Brain microvascular endothelial cell (primary cell): ENCODE data around the gene GPR141.

Experiments
- DNase-seq: peaks from one replicate; pipeline ENCODE4 v3.0.0-alpha.2; 2020
- H3K27ac ChIP-seq: fragments of 250-450 bp; sonication (Bioruptor Pico); 2 replicates; pipeline ENCODE4 v1.5.1; 2020; ENCODE audit warnings: mild to moderate bottlenecking, moderate library complexity
- H3K27me3 ChIP-seq: fragments of 250-450 bp; sonication (Bioruptor Pico); replicated peaks from 2 replicates; pipeline ENCODE4 v1.5.1; 2020; ENCODE audit warnings: mild to moderate bottlenecking
- H3K36me3 ChIP-seq: fragments of 250-450 bp; sonication (Bioruptor Pico); replicated peaks from 2 replicates; pipeline ENCODE4 v1.5.1; 2020; ENCODE audit warnings: mild to moderate bottlenecking
- H3K4me3 ChIP-seq: 2 replicates; pipeline ENCODE4 v1.5.1; 2011; ENCODE audit warnings: low read depth, mild to moderate bottlenecking, control low read depth, low read length, moderate library complexity
- CTCF ChIP-seq: IDR thresholded peaks from 2 replicates; pipeline ENCODE4 v1.5.1; 2011; ENCODE audit warnings: low read depth, mild to moderate bottlenecking, moderate library complexity, low read length, control low read depth, inconsistent platforms; ENCODE audit errors: missing control alignments
- in situ Hi-C: cut with HindIII; loops from 2 replicates; pipeline ENCODE4 v1.10.0; 2017; ENCODE audit warnings: low sequenced_read_pairs, low pct_ligation_motif_present

GPR141 gene

GRCh38 chr7:37674531-37674930, 9.0 kb upstream of the GPR141 start:
- Histone ChIP-seq H3K27me3 (no peaks in the 10 kb centered on the region), H3K36me3 (no peaks in the 10 kb centered on the region), H3K27ac (no peak overlapping the region), H3K4me3 (no peak overlapping the region)
- in situ Hi-C loops: no loop called here
- TF ChIP-seq CTCF: no peak
- DNase-seq: no peak

DNA sequence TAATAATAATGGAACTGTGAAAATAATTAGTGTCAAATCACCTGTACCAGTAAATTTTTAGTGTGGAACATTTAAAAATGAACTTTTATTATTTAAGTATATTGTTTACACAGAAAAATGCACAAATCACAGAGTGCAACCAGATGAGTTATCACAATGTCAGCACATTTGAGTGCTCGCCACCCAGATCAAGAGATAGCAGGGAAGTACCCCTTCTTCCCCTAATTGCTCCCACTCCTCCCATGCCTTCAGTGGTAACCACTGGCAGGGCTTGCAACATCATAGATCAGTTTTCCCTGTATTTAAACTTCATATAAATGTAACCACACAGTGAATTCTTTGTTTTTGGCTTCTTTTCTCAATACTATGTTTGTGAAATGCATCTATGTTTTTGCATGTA, 7.8 kb upstream of the GPR141 start:
- no peak for DNase-seq
- no peak for TF ChIP-seq CTCF
- H3K36me3 ChIP-seq: no peaks in the 10 kb centered on the region
- in situ Hi-C loops: no loop called here
- no peak overlapping the region for H3K27ac ChIP-seq
- H3K27me3 ChIP-seq: no peaks in the 10 kb centered on the region
- no peak overlapping the region for H3K4me3 ChIP-seq

DNA sequence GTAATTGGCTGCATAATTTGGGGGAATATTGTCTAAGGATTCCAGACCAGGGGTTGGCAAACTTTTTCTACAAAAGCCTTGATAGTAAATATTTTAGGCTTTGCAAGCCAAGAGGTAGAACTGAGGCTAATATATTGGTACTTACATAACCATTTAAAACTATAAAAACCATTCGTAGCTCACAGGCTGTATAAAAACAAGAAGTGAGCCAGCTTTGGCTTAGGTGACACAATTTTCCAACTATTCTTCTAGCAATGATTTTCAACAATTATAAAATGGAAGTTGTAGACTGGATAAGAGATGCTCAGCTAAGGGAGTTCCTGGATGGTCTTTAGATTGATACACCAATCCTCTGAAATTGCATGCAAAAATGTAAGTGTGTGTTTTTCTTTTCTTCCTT, 1.4 kb downstream of the GPR141 start:
- Histone ChIP-seq H3K36me3 (no peaks in the 10 kb centered on the region), H3K27ac (no peak overlapping the region), H3K4me3 (no peak overlapping the region), H3K27me3 (no peaks in the 10 kb centered on the region)
- TF ChIP-seq CTCF: no peak
- no peak for DNase-seq
- in situ Hi-C loops: no loop called here

DNA sequence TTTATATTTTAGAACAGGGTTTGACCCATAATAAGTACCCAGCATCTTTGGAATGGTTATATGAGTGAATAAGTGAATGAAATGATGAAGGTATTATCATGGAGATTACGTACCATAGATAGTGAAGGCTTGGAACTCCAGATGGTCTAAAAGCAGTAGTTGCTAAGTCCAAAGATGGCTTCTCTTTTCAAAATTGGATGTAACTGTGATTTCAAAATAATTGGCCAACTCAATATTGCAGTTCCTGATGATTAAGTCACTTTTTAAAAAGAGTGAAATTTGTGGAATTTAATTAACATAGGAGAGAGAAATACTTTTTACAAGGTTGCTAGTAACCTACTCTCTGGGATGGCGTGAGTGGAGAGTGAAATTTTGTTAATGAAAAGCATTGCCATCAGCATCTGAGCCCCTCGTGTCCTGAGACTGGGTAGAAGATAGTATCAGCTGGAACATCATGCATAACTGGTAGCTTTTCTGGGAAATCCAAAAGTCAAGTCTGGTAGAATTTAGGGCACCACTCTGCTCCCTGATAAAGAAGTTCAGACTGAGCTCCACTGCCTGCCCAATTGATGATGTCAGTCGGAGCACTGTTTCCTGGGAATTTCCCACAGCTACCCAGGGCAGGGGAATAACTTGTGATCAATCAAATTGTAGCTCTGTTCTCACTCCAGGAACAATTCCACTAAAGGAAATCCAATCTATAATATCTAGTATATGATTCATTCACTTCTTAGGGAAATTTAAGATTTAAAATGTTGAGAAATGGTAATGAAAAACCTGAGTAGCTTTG, 3.2 kb downstream of the GPR141 start:
- no peak for TF ChIP-seq CTCF
- Histone ChIP-seq H3K27me3 (no peaks in the 10 kb centered on the region), H3K27ac (no peak overlapping the region), H3K36me3 (no peaks in the 10 kb centered on the region), H3K4me3 (no peak overlapping the region)
- in situ Hi-C loops: no loop called here
- DNase-seq: no peak

GRCh38 chr7:37690206-37690605, 6.6 kb downstream of the GPR141 start:
- Histone ChIP-seq H3K36me3 (no peaks in the 10 kb centered on the region), H3K27me3 (no peaks in the 10 kb centered on the region), H3K4me3 (no peak overlapping the region), H3K27ac (no peak overlapping the region)
- TF ChIP-seq CTCF: no peak
- in situ Hi-C loops: no loop called here
- no peak for DNase-seq
